GM12878 (cell line): ENCODE measurements around the gene KLHDC10.

Experiments
- BCL11A ChIP-seq: IDR thresholded peaks from 2 replicates; pipeline ENCODE4 v1.6.1; 2011; ENCODE audit warnings: low read depth, low read length
- CEBPB ChIP-seq, 2 experiments: fragments of 150-350 bp in 1 of 2; IDR thresholded peaks; 2 replicates each; pipeline ENCODE4 v1.6.1; 2012 to 2014; ENCODE audit warnings: low read depth in 2 of 2, low read length in 2 of 2, borderline replicate concordance in 1 of 2, inconsistent platforms in 1 of 2
- CHD1 ChIP-seq: IDR thresholded peaks from 2 replicates; pipeline ENCODE4 v1.6.1; 2012; ENCODE audit warnings: low read depth, low read length, improper control_type of control experiment
- EGR1 ChIP-seq, 2 experiments: IDR thresholded peaks; 1 replicate in 1 of 2; 2 replicates in 1 of 2; pipeline ENCODE4 v1.6.1; 2011 to 2012; ENCODE audit warnings: low read depth in 2 of 2, low read length in 2 of 2, borderline replicate concordance in 1 of 2, mild to moderate bottlenecking in 1 of 2, moderate library complexity in 1 of 2
- GABPA ChIP-seq: IDR thresholded peaks from 2 replicates; pipeline ENCODE4 v1.6.1; 2014; ENCODE audit warnings: antibody characterized with exemption, low read depth, mild to moderate bottlenecking, inconsistent platforms
- HDAC6 ChIP-seq: fragments of 200-600 bp; sonication (generic); IDR thresholded peaks from one replicate; pipeline ENCODE4 v1.8.0; 2017; ENCODE audit warnings: antibody characterized with exemption; ENCODE audit not compliant: unreplicated experiment
- JUND ChIP-seq: IDR thresholded peaks from 2 replicates; pipeline ENCODE4 v1.6.1; 2012; ENCODE audit warnings: low read depth, mild to moderate bottlenecking, low read length, improper control_type of control experiment, moderate library complexity
- MTA3 ChIP-seq: IDR thresholded peaks from 2 replicates; pipeline ENCODE4 v1.6.1; 2012; ENCODE audit warnings: low read length, inconsistent platforms, borderline replicate concordance
- POLR2A ChIP-seq: IDR thresholded peaks from 2 replicates; pipeline ENCODE4 v1.6.1; 2011; ENCODE audit warnings: low read depth, mild to moderate bottlenecking, low read length
- SMAD1 ChIP-seq: fragments of 450-650 bp; IDR thresholded peaks from 2 replicates; pipeline ENCODE4 v1.6.1; 2018; ENCODE audit warnings: mild to moderate bottlenecking, low read depth; ENCODE audit not compliant: partially characterized antibody
- SRF ChIP-seq, 2 experiments: IDR thresholded peaks; 2 replicates each; pipeline ENCODE4 v1.6.1; 2011; ENCODE audit warnings: low read depth in 2 of 2, low read length in 2 of 2, mild to moderate bottlenecking in 1 of 2, moderate library complexity in 1 of 2
- TF ChIP-seq, protein P1 (sequence below): IDR thresholded peaks from 2 replicates; pipeline ENCODE4 v1.6.1; 2011; ENCODE audit warnings: low read depth, low read length, improper control_type of control experiment, borderline replicate concordance
- TF ChIP-seq, protein P2 (sequence below), 3 experiments: IDR thresholded peaks in 2 of 3; conservative IDR thresholded peaks in 1 of 3; 2 replicates each; pipeline ENCODE4 v1.5.1; 2011; ENCODE audit warnings: low read depth in 3 of 3, low read length in 3 of 3, mild to moderate bottlenecking in 3 of 3, control low read depth in 2 of 3, moderate library complexity in 2 of 3, inconsistent platforms in 1 of 3, mixed read lengths in 1 of 3; ENCODE audit not compliant: control insufficient read depth in 2 of 3, insufficient read depth in 1 of 3; ENCODE audit errors: extremely low read depth in 1 of 3
- TF ChIP-seq, protein P3 (sequence below): fragments of 450-650 bp; IDR thresholded peaks from 2 replicates; pipeline ENCODE4 v1.6.1; 2018; ENCODE audit warnings: mild to moderate bottlenecking, low read depth, moderate library complexity; ENCODE audit not compliant: partially characterized antibody

DNA sequence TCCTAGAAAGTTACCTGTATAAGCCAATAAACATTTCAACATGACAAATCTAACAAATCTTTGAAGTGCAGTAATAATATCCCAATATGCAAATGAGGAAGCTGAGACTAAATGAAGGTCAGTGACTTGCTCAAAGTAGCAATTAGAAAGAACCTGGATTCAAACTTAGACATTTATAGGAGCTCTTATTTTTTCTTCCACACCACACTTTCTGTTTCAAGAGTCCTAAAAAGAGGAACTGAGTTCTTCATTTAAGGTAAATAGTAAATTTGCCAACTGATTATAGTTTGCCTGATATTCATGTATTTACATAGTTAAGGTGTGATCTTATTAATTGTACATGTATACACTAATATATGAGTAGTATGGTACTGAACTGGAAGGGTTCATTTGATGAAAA lies 44.0 kb downstream of the KLHDC10 start:
- TF ChIP-seq POLR2A (no peak), CHD1 (no peak), JUND (no peak), SRF (IDR thresholded peaks at IDR 0.05; ENCODE audit: low read depth in 2 of 2, low read length in 2 of 2) (no peak), MTA3 (no peak), GABPA (no peak), SMAD1 (no peak), BCL11A (no peak), HDAC6 (no peak), EGR1 (IDR thresholded peaks at IDR 0.05; ENCODE audit: borderline replicate concordance in 1 of 2, low read depth in 2 of 2, low read length in 2 of 2) (no peak), CEBPB (IDR thresholded peaks at IDR 0.05; ENCODE audit: borderline replicate concordance in 1 of 2, low read depth in 2 of 2, low read length in 2 of 2) (no peak)
- TF ChIP-seq, protein P1, sequence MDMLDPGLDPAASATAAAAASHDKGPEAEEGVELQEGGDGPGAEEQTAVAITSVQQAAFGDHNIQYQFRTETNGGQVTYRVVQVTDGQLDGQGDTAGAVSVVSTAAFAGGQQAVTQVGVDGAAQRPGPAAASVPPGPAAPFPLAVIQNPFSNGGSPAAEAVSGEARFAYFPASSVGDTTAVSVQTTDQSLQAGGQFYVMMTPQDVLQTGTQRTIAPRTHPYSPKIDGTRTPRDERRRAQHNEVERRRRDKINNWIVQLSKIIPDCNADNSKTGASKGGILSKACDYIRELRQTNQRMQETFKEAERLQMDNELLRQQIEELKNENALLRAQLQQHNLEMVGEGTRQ = no peak
- TF ChIP-seq, protein P2, sequence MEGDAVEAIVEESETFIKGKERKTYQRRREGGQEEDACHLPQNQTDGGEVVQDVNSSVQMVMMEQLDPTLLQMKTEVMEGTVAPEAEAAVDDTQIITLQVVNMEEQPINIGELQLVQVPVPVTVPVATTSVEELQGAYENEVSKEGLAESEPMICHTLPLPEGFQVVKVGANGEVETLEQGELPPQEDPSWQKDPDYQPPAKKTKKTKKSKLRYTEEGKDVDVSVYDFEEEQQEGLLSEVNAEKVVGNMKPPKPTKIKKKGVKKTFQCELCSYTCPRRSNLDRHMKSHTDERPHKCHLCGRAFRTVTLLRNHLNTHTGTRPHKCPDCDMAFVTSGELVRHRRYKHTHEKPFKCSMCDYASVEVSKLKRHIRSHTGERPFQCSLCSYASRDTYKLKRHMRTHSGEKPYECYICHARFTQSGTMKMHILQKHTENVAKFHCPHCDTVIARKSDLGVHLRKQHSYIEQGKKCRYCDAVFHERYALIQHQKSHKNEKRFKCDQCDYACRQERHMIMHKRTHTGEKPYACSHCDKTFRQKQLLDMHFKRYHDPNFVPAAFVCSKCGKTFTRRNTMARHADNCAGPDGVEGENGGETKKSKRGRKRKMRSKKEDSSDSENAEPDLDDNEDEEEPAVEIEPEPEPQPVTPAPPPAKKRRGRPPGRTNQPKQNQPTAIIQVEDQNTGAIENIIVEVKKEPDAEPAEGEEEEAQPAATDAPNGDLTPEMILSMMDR (IDR thresholded peaks at IDR 0.05 in 2 of 3, conservative IDR thresholded peaks at IDR 0.05 in 1 of 3; ENCODE audit: control insufficient read depth in 2 of 3, extremely low read depth in 1 of 3, insufficient read depth in 1 of 3, low read depth in 3 of 3, low read length in 3 of 3) = no peak
- TF ChIP-seq, protein P3, sequence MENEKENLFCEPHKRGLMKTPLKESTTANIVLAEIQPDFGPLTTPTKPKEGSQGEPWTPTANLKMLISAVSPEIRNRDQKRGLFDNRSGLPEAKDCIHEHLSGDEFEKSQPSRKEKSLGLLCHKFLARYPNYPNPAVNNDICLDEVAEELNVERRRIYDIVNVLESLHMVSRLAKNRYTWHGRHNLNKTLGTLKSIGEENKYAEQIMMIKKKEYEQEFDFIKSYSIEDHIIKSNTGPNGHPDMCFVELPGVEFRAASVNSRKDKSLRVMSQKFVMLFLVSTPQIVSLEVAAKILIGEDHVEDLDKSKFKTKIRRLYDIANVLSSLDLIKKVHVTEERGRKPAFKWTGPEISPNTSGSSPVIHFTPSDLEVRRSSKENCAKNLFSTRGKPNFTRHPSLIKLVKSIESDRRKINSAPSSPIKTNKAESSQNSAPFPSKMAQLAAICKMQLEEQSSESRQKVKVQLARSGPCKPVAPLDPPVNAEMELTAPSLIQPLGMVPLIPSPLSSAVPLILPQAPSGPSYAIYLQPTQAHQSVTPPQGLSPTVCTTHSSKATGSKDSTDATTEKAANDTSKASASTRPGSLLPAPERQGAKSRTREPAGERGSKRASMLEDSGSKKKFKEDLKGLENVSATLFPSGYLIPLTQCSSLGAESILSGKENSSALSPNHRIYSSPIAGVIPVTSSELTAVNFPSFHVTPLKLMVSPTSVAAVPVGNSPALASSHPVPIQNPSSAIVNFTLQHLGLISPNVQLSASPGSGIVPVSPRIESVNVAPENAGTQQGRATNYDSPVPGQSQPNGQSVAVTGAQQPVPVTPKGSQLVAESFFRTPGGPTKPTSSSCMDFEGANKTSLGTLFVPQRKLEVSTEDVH = no peak
